ENCODE data around the gene ARL4A. TPM values are rescaled to one million over a fixed set of nuclear protein-coding genes. Genes with fewer than 3 reads are reported as not detected.
A peak's percentile ranks its signal among the peaks of the same experiment; 100 is the strongest.
"Not testable (repeated sequence)": the region's sequence is repeated elsewhere in the genome, so short reads cannot be mapped to it uniquely, and the experiment has no call there.

The ARL4A gene
- total and polyA plus RNA-seq, 9 of the 15 experiments (the other 6 are each of a cell fraction or from before 2014, with no cell fraction given), result 118 to 688 (median 172) TPM

DNA sequence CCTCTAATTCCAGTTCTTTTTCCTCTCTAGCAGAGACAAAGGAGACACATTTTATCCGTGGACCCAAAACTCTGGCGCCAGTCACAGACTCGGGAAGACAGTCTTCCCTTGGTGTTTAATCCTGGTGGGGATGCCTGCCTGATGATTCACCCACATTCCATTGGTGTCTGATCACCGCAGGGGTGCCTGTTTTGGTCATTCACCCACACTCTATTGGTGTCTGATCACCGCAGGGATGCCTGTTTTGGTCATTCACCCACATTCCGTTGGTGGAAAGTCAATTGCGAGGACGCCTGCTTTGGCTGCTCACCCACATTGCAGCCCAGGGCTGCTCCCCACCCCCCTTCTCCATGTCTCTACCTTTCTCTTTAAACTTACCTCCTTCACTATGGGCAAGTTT lies 27.0 kb upstream of the ARL4A start:
- H3K4me2 ChIP-seq (ENCODE audit: insufficient read depth, low read length); BruUV-seq (replicated peaks); H3K4me1 ChIP-seq (replicated peaks in 1 of 2; ENCODE audit: control insufficient read depth in 2 of 2, insufficient read depth in 2 of 2, low read length in 2 of 2); DNase-seq (ENCODE audit: extremely low read depth in 1 of 4, low spot score in 3 of 4); H3K9ac ChIP-seq (ENCODE audit: insufficient read depth in 1 of 2, low read depth in 2 of 2, low read length in 2 of 2); H3K27ac ChIP-seq (ENCODE audit: extremely low read depth, low read depth, low read length); intact Hi-C loops (cut with micrococcal nuclease); H3K9me3 ChIP-seq (replicated peaks; ENCODE audit: control insufficient read depth, insufficient read depth, low read depth, low read length); H3K79me2 ChIP-seq (ENCODE audit: control insufficient read depth, insufficient read depth, low read length); POLR2A ChIA-PET; H3K27me3 ChIP-seq (ENCODE audit: control insufficient read depth in 2 of 2, insufficient read depth in 2 of 2, low read length in 2 of 2); H2AFZ ChIP-seq (ENCODE audit: low read depth, low read length); H3K9me1 ChIP-seq (ENCODE audit: control insufficient read depth, insufficient read depth, low read length); FAIRE-seq; H3K36me3 ChIP-seq (ENCODE audit: control insufficient read depth, insufficient read depth, low read length); CTCF ChIA-PET (ENCODE audit: low intra/inter-chr PET ratio); H4K20me1 ChIP-seq (replicated peaks; ENCODE audit: control insufficient read depth, insufficient read depth, low read length); H3K4me3 ChIP-seq; ATAC-seq; in situ Hi-C loops (cut with MboI): not testable (repeated sequence)
- WGBS (ENCODE audit: insufficient coverage, low coverage, missing lambda C conversion rate), result 15% methylated on average over 8 of the region's 8 CpGs
- peak; percentile 72 for TF ChIP-seq FOSL1 (tag; conservative IDR thresholded peaks at IDR 0.05)
- TF ChIP-seq, protein P1, sequence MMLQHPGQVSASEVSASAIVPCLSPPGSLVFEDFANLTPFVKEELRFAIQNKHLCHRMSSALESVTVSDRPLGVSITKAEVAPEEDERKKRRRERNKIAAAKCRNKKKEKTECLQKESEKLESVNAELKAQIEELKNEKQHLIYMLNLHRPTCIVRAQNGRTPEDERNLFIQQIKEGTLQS (IDR thresholded peaks at IDR 0.05), result peak; percentile 52; the same call in 1 of the 2 replicates
- TF ChIP-seq, protein P1 (CRISPR knock-in tag; conservative IDR thresholded peaks at IDR 0.05), result not testable (repeated sequence)

DNA sequence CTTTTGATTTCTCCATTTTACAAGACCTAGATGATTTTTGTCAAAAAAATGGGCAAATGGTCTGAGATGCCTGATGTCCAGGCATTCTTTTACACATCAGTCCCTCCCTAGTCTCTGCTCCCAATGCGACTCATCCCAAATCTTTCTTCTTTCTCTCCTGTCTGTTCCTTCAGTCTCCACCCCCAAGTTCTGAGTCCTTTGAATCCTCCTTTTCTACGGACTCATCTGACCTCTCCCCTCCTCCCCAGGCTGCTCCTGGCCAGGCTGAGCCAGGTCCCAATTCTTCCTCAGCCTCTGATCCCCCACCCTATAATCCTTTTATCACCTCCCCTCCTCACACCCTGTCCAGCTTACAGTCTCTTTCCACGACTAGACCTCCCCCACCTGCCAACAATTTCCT lies 26.4 kb upstream of the ARL4A start:
- FAIRE-seq; H3K4me2 ChIP-seq (ENCODE audit: insufficient read depth, low read length); H4K20me1 ChIP-seq (replicated peaks; ENCODE audit: control insufficient read depth, insufficient read depth, low read length); H3K9me3 ChIP-seq (replicated peaks; ENCODE audit: control insufficient read depth, insufficient read depth, low read depth, low read length); H3K36me3 ChIP-seq (ENCODE audit: control insufficient read depth, insufficient read depth, low read length); H3K9me1 ChIP-seq (ENCODE audit: control insufficient read depth, insufficient read depth, low read length); H3K27me3 ChIP-seq (ENCODE audit: control insufficient read depth in 2 of 2, insufficient read depth in 2 of 2, low read length in 2 of 2); ATAC-seq; intact Hi-C loops (cut with micrococcal nuclease); BruUV-seq (replicated peaks); H3K4me3 ChIP-seq; POLR2A ChIA-PET; H3K9ac ChIP-seq (ENCODE audit: insufficient read depth in 1 of 2, low read depth in 2 of 2, low read length in 2 of 2); in situ Hi-C loops (cut with MboI); H3K27ac ChIP-seq (ENCODE audit: extremely low read depth, low read depth, low read length); H3K79me2 ChIP-seq (ENCODE audit: control insufficient read depth, insufficient read depth, low read length); H3K4me1 ChIP-seq (replicated peaks in 1 of 2; ENCODE audit: control insufficient read depth in 2 of 2, insufficient read depth in 2 of 2, low read length in 2 of 2); DNase-seq (ENCODE audit: extremely low read depth in 1 of 4, low spot score in 3 of 4); CTCF ChIA-PET (ENCODE audit: low intra/inter-chr PET ratio); H2AFZ ChIP-seq (ENCODE audit: low read depth, low read length): not testable (repeated sequence)
- 30% methylated on average over 3 of the region's 3 CpGs for WGBS (ENCODE audit: insufficient coverage, low coverage, missing lambda C conversion rate)
